T-helper 1 cell (primary cell): Measurements from ENCODE around the gene SLC37A1.
"Not testable (repeated sequence)": the region's sequence is repeated elsewhere in the genome, so short reads cannot be mapped to it uniquely, and the experiment has no call there.

Source experiments
- DNase-seq, 5 donors: peaks; one replicate each; pipeline ENCODE4 v3.0.0-alpha.2; 2012 to 2020

SLC37A1 gene

DNA sequence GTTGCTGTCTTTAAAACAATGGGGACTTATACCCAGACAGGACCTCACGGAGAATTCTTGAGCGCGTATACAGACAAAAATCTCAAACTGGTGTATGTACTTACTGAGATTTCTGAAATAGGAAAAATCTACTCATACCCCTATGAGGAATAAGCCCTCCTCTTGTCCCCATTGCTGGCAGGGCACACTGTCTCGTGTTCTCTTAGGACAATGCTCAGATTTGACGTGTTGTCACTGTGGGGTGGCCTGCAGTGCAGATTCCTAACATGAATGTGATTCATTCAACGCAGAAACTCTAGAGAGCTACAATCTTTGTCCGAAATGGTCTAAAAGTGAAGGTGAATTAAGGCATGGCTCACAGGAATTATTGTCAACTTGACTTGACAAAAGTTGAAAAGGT lies 108.6 kb downstream of the SLC37A1 start:
- DNase-seq = no peak

DNA sequence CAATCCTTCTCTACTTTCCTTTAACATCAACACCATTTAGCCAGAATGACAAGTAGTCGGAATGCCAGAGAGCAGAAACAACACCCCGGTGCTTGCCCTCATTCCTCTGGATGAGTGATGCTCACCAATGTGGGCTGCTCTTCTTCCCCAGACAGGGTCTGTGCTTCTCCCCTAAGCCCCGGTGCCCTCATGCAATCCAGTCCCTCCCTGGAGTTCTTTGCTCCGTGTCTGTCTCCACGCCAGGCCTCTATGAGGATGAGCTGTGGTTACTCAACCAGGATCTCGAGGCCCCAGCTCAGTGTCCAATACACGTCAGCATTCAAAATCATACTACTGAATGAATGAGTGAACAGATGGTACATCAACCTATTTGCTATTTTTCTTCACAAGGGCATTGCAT lies 110.0 kb downstream of the SLC37A1 start:
- no peak for DNase-seq

DNA sequence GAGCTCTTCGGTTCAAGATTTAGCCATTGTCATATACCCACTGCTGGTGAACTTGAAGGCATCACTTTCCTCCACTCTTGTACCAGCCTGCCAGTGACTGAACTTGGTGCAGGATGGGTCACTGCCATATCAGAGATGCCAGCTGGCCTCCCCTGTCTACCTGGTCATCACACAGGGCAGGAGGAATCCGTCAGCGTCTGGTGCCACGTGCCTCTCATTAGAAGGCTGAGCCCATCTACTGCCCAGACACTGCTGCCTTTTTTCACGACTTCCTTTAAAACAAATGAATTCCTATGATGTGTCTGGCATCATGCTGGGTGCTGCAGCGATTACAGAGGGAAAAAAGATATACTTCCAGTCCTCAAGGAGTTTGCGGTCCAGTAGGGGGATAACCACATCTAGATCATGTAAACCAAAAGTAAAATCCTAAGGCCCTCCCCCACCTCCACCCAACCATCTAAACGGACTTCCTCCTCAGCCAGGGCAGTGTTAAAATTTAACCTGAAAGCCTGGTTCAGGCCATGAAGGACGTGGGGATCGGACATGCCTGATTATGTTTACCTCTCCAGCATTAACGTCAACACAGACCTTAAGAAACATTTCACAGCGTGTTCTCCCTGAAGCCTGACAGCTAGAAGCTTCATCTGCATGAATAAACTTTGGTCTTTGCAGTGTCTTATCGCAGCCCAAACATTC lies 110.6 kb downstream of the SLC37A1 start:
- no peak for DNase-seq

DNA sequence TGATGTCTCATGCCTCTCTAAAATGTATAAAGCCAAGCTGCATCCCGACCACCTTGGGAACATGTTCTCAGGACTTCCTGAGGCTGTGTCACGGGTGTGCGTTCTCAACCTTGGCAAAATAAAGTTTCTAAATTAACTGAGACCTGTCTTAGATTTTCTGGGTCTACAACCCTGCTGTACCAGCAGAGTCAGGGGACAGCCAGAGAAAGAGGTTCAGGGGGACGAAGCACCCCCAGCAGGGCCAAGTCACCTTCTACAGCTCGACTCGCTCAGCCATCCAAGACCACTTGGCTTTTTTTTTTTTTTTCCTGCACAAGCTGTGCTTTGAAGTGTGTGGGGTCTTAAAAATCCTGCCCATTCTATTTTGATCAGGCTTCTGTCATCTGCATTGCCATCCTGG lies 111.3 kb downstream of the SLC37A1 start:
- no peak for DNase-seq

DNA sequence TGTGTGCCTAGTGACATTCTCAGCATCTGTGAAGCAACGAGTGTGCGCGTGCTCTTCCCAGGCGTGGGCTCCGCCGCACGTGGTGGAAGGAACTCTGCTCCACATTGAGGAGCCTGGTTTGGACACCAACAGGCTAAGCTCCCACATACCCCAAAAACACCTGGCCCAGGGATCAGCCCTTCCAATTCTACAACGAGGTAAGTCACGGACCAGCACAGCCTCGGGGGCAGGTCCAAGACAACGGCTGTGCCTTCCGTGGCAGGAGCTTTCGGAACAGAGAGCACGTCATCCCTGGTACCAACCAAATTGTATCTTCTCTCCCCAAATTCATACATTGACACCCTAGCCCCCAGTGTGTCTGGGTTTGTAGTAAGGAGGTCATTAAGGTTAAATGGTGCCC lies 112.5 kb downstream of the SLC37A1 start:
- no peak for DNase-seq

DNA sequence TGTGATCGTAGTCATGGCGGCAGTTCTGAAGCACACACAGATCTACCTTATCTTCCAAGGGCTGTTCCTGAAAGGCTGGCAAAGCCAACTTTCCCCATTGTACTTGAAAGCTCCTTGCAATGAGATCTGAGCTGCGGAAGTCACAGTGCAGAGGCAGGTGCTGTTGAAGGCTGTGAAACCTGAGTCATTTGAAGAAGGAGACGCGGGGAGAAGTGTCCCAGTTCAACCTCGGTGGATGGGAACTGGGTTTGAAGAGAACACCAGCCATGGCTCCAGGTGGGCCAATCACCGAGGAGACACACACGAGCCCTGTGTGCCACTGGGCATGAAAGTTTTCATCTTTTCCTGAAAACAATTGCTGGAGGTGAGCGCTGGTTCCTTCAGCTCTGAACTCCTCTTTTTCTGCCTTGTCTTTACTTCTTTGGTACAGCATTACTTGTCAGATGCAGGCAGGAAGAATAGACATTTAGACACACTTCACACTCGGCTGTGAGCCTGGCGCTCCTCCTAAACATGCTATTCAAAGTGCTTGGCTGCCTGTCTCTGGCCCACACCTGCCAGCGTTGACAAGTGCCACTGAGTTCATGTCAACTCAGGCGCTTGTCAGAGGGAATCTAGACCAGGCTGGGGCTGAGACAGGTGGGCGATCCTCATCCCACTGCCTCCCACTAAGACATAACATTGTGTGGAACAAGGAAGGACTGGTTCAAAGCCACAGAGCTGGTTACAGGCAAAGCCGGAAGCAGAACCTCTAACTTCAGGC lies 114.1 kb downstream of the SLC37A1 start:
- DNase-seq = no peak

DNA sequence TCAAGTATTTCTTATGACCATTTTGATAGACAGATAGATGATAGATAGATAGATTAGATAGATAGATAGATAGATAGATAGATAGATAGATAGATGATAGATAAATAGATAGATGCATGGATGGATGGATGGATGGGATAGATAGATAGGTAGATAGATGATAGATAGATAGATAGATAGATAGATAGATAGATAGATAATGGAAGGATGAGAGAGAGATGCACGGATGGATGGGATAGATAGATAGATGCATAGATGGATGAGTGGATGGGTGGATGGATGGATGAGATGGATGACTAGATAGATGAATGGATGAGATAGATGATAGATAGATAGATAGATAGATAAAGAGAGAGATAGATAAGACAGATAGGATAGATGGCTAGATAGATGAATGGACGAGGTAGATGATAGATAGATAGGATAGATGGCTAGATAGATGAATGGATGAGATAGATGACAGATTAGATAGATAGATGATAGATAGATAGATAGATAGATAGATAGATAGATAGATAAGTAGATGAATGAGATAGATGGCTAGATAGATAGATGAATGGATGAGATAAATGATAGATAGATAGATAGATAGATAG lies 114.9 kb downstream of the SLC37A1 start:
- DNase-seq = not testable (repeated sequence)

DNA sequence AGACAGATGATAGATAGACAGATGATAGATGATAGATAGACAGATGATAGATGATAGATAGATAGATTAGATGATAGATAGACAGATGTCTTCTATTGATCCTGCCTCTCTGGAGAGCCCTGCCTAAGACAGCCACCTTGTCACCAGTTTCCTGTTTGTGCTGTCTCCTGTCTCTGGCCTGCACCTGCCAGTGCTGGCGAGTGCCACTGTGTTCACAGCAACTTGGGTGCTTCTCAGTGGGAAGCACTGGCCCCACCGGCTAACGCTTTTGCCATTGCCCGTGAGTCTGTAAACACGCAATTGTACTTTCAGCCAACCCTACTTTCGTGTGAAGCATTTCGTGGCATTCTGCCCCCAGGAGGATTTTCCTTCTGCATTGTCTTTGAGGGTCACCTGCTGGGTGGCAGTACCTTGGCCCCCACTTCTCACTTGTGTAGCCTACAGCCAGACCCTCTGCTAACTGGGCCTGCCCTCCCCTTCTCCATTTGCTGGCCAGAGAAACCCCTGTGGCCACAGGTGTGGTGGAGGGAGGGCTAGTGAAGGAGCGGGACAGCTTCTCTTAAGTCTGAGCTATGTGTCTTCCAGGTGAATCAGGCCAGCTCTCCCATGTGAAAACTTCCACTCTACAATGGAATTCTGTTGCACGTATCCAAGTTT lies 116.4 kb downstream of the SLC37A1 start:
- no peak for DNase-seq

DNA sequence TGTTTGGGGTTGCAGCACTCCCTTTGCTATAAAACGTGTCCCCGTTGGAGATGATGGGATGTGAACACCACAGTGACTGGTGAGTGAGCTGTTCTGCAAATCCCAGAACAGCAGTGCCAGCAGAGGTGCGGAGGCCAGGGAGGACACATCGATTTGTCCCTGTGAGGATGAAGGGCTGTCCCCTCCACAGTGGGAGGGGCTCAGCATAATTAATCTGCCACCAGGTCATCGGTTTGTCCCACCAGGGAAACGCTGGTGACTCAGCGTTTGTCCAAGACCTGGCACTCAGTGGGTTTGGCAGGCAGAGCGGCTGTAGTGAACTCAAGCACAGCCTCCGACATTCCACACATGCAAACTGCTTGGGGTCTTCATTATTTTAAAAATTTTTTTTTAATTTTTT lies 117.0 kb downstream of the SLC37A1 start:
- no peak for DNase-seq
